PFSK-1 (cell line): Measurements from ENCODE around the gene LLPH.

Experiments
- FOXP2 ChIP-seq: optimal IDR thresholded peaks from 2 replicates; pipeline ENCODE3; 2011; ENCODE audit warnings: borderline replicate concordance, control low read depth, inconsistent platforms; ENCODE audit not compliant: insufficient read depth; ENCODE audit errors: extremely low read length, extremely low read depth
- POLR2AphosphoS5 ChIP-seq: IDR thresholded peaks from 2 replicates; pipeline ENCODE4 v1.6.1; 2012; ENCODE audit warnings: low read depth, mild to moderate bottlenecking, control low read depth, low read length, moderate library complexity
- SIN3A ChIP-seq: IDR thresholded peaks from 2 replicates; pipeline ENCODE4 v1.6.1; 2012; ENCODE audit warnings: mild to moderate bottlenecking, low read length, moderate library complexity, borderline replicate concordance; ENCODE audit not compliant: insufficient read depth
- TAF1 ChIP-seq: IDR thresholded peaks from 2 replicates; pipeline ENCODE4 v1.6.1; 2012; ENCODE audit warnings: low read length, control low read depth, borderline replicate concordance; ENCODE audit not compliant: insufficient read depth
- TF ChIP-seq, protein P1 (sequence below), 2 experiments: IDR thresholded peaks; 2 replicates each; pipeline versions ENCODE4 v1.6.1 to v1.8.0; 2011 to 2012; ENCODE audit warnings: low read depth in 2 of 2, low read length in 2 of 2, control low read depth in 1 of 2, inconsistent platforms in 1 of 2, mild to moderate bottlenecking in 1 of 2, moderate library complexity in 1 of 2; ENCODE audit not compliant: insufficient read depth in 1 of 2

LLPH gene

DNA sequence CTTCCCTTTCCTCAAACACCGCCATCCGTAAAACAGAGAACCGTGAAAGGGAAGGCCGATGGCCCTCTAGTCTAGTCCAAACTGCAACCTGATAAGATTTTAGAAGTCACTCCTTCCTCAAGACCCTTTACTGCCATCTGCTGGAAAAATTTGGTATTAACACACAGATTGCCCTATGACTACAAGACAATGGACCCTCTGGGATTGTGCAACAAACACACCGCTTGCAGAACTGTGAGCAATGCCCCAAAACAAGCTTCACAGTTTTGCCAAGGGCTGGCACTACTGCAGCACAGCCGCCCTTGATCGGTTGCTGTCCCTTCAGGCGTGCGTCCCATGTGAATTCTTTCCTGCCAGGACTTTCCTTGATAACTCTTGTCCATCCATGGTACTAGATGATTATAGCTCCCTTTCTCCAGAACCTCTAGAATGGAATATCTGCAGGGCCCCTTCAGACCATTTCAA lies 23.1 kb downstream of the LLPH start:
- TF ChIP-seq SIN3A (no peak), FOXP2 (no peak), TAF1 (no peak), POLR2AphosphoS5 (no peak)
- TF ChIP-seq, protein P1, sequence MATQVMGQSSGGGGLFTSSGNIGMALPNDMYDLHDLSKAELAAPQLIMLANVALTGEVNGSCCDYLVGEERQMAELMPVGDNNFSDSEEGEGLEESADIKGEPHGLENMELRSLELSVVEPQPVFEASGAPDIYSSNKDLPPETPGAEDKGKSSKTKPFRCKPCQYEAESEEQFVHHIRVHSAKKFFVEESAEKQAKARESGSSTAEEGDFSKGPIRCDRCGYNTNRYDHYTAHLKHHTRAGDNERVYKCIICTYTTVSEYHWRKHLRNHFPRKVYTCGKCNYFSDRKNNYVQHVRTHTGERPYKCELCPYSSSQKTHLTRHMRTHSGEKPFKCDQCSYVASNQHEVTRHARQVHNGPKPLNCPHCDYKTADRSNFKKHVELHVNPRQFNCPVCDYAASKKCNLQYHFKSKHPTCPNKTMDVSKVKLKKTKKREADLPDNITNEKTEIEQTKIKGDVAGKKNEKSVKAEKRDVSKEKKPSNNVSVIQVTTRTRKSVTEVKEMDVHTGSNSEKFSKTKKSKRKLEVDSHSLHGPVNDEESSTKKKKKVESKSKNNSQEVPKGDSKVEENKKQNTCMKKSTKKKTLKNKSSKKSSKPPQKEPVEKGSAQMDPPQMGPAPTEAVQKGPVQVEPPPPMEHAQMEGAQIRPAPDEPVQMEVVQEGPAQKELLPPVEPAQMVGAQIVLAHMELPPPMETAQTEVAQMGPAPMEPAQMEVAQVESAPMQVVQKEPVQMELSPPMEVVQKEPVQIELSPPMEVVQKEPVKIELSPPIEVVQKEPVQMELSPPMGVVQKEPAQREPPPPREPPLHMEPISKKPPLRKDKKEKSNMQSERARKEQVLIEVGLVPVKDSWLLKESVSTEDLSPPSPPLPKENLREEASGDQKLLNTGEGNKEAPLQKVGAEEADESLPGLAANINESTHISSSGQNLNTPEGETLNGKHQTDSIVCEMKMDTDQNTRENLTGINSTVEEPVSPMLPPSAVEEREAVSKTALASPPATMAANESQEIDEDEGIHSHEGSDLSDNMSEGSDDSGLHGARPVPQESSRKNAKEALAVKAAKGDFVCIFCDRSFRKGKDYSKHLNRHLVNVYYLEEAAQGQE (IDR thresholded peaks at IDR 0.05; ENCODE audit: insufficient read depth in 1 of 2, low read depth in 2 of 2, low read length in 2 of 2) = no peak

DNA sequence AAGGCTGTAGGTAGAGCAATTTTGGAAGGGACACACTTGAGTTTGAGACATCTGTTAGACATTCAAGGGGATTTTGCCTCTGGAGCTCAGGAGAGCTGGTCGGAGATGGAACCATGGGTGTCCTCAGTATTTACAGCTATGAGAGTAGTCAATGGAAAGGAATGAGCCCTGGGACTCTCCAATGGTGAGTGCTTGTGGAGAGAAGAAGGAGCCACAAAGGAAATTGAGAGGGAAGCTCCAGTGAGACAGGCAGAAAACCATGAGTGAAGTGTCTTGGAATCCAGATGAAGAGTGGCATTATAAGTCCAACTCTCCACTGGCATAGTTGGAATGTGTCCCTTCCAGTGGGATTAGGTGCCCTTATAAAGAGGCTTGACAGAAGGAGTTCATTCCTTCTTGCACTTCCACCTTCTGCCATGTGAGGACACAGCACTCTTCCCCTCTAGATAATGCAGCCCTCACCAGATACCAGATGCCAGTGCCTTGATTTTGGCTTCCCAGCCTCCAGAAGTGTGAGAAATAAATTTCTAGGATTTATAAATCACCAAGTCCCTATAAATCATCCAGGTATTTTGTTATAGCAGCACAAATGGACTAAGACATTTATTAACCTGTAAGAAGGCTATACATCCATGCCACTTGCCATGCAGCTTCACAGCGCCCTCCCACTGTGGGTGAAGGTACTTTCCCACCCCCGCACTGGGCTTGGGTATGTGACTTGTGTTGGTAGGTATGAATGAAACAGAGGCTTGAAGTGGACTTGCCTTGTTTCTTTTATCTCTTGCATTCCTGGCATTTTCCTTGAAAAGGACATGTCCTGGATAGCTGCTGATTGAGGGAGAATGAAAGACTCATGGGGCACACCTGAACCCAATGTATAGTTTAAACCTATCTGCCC lies 27.3 kb downstream of the LLPH start:
- TF ChIP-seq POLR2AphosphoS5 (no peak), FOXP2 (no peak), SIN3A (no peak), TAF1 (no peak)
- TF ChIP-seq, protein P1 (IDR thresholded peaks at IDR 0.05; ENCODE audit: insufficient read depth in 1 of 2, low read depth in 2 of 2, low read length in 2 of 2) = no peak

DNA sequence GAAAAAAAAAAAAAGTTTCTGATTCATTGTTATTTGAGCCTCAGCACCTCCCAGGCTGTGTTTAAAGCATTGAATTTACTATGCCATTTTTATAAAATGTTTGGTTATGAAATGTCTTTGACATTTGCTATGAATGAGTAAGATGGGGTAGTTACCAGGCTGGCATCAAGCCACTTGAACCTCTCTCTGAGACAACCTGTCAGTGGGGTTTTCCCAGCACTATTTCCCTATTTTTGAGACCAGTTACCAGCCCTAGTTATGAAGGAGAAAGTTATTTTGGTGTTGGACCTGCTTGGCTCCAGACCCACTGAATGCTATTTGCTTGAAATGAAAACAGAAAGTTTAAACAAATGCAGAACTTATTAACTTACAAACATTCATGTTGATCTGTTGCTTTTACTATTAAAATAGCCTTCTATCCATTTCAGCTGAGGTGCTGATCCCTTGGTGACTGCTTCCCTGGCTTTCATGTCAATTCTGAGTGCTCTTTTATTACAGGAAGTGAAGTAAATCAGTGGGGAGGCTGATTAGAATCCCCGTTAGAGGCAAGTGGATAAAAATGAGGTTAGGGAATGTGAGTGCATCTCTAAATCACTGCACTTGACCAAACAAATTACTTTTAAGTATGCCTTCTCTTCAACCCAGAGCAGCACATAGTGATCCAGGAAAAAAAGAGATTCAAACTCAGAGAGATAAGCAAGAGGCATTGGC lies 37.8 kb downstream of the LLPH start:
- TF ChIP-seq, protein P1 (IDR thresholded peaks at IDR 0.05; ENCODE audit: insufficient read depth in 1 of 2, low read depth in 2 of 2, low read length in 2 of 2) = no peak
- no peak for TF ChIP-seq FOXP2
- TF ChIP-seq POLR2AphosphoS5 = no peak
- TF ChIP-seq SIN3A = no peak
- no peak for TF ChIP-seq TAF1

DNA sequence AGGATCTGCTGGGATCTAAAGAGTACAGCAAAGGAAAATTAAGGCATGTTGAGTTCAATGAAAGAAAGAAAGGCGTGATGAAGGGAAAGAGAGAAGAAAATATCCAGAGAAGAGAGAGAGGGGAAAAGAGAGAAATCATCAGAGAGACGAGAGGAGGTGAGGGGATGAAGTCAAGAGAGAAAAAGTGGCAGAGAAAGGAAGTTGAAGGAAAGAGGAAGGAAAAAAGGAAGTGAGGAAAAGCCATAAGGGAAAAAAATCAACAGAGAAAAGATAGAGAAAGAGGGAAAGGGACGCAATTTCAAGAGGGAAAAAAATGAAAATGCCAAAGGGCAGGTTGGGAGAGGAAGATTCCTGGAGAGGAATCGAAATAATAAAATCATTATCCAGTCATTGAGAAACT lies 40.4 kb downstream of the LLPH start:
- TF ChIP-seq TAF1 (no peak), POLR2AphosphoS5 (no peak), SIN3A (no peak), FOXP2 (no peak)

DNA sequence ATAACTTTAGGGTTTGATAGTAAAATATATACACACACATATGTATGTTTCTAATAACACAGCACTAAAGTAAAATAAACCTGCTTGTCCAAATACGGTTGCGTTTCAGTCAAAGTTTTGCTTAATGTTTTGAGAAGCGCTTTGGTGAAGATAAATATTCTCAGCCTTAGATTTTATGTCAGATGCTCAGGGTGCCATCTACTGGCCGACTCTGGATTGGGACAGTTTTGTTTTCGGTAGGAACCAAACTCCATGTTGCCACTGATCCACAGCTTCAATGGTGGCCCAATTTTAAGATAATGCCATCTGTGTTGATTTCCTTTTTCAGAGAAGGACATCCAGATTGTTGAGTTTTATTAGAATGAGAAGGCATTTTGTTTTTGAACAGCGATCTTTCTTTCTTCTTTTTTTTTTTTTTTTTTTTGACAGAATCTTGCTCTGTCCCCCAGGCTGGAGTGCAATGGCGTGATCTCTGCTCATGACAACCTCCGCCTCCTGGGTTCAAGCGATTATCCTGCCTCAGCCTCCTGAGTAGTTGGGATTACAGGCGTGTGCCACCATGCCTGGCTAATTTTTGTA lies 43.1 kb downstream of the LLPH start:
- TF ChIP-seq TAF1 (no peak), SIN3A (no peak), POLR2AphosphoS5 (no peak), FOXP2 (no peak)
- TF ChIP-seq, protein P1 (IDR thresholded peaks at IDR 0.05; ENCODE audit: insufficient read depth in 1 of 2, low read depth in 2 of 2, low read length in 2 of 2) = no peak
